Right renal pelvis (tissue), 4 donors: Measurements from ENCODE around the gene SLC4A8. TPM values are rescaled to one million over a fixed set of nuclear protein-coding genes. Genes with fewer than 3 reads are reported as not detected.

ENCODE experiments used
- DNase-seq, 4 donors: peaks; one replicate each; pipeline ENCODE4 v3.0.0-alpha.2; 2013; ENCODE audit warnings: low read depth in 4 of 4, low spot score in 3 of 4, missing footprints in 1 of 4
- polyA plus RNA-seq, 4 donors: library from polyadenylated mRNA; unstranded; fragments of 120-200 nt; gene quantifications; one replicate each; pipeline ENCODE4 v1.2.1, GENCODE V29; 2013; ENCODE audit not compliant: insufficient read length in 4 of 4

The SLC4A8 gene
- polyA plus RNA-seq, 4 donors: 3.2 to 3.8 (median 3.5) TPM

- no peak for DNase-seq
These were observed 96.1 kb downstream of the SLC4A8 start for GRCh38 chr12:51520576-51521325.

- no peak for DNase-seq
These were observed 97.1 kb downstream of the SLC4A8 start for GRCh38 chr12:51521554-51522276.

GRCh38 chr12:51522696-51523095, 98.1 kb downstream of the SLC4A8 start:
- DNase-seq: no peak

DNA sequence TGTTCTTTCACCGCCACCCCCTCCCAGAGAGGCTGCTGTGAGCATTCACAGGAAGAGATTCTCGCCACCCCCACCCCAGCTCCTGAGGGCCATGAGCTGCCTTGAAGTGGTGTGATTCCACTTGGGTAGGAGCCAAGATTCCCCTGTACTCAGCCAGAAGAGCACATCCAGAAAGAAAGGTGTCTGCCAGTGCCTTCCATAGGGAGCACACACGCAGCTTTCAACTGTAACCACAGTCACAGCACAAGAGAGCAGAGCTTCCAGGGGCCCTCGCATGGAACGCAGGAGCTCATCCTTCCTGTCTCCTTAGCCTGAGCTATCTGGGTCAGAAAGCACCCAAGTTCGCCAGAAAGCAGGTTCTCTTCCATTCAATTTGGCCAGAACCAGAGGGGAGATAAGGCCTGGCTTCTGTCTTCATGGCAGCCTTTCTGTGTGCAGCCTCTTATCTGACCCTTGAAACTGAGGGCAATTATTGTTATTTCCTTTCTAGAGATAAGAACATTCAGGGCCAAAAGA, 99.8 kb downstream of the SLC4A8 start:
- no peak for DNase-seq

DNA sequence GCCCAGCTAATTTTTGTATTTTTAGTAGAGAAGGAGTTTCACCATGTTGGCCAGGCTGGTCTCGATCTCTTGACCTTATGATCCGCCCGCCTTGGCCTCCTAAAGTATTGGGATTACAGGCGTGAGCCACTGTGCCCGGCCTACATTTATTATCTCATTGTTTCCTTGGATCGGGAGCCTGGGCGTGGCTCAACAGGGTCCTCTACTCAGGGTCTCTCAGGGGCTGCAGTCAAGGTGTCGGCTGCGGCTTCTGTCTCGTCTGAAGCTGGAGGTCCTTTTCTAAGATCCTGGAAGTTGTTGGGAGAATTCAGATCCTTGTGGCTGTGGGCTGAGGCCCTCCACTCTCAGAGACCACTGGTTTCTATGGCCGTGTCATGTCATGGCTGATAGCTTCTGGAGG, 100.9 kb downstream of the SLC4A8 start:
- no peak for DNase-seq

- no peak for DNase-seq
These were observed 103.3 kb downstream of the SLC4A8 start for GRCh38 chr12:51527966-51528365.

DNA sequence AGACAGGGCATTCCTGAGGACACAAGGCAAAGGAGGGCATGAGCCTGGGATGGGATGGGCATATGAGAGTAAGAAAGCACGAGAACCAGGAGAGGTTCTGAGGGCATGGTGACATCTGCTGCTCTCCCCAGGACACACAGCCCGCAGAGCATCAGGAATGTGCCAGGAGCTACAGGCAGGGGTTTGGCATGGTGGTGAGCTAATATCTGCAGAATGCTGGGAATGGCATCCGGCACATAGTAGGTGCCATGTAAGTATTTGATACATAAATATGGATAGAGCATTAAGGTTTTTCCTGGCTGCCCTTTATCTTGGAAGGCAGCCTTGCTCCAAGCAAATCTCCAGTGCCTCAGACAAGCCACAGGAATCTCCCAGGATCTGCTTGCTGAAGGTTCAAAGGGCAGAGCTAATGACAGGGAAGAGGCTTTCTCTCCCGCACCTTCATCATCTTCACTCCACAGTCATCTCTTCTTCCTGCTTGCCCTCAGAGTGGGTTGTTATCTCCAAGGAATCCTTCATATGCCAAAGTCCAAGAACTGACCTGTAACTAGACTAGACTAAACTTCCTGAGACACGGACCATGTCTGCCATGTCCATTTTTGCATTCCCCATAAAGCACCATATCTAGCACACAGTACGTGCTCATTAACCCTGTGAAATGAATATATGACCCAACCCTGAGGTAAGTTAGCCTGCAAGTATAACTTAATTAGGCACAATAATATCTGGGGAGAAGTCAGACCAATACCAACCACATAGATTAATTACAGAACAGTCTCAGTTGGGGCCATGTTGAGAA, 104.4 kb downstream of the SLC4A8 start:
- no peak for DNase-seq

- DNase-seq: no peak
These were observed 105.0 kb downstream of the SLC4A8 start for GRCh38 chr12:51529651-51529970.

DNA sequence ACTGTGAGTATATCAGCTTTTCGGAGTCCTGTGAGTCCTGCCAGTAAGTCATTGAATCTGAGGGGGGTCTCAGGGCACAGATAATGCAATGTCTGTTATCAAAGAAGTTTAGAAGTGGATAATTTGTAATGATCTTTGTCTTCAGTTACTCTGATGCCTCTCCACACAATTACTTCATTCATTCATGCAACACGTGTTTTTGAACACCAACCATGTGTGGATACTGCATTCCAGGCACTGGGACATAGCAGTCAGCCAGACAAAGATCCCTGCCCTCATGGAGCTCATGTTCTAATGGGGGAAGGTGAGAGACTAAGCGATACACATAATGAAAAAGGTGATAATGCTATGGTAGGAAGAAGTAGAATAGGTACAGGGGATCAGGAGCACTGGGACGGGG, 105.6 kb downstream of the SLC4A8 start:
- no peak for DNase-seq

DNA sequence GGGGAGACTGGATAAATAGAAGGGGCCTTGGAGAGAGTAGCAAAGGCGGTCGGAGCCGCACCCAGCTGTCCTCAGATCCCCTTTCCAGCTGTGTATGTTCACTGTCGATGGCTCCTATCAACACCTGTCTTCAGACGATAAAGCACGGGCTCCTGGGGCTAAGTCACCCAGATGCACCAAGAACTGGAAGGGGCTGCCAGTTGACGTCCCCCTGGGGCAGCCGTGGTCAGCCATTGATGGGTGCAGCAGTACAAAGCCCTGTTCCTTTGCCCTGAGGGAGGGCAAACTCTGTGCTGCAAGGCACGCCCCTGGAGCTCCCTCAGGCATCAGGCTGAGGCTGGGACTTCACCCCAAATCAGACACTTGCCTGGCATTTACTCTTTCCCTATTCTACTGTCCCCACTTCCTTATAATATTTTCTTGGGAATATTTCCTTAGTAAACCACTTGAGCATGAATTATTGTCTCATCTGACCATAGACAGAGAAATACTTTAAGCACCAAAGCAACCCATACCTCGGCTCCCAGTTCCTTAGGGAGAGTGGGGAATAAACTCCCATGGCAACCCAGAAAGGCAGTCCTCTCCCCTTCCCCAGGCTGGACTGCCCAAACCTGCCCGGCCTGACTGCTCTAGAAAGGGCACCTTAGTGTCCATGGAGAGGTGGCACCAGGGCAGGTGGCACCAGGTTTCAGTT, 106.8 kb downstream of the SLC4A8 start:
- DNase-seq: no peak

- DNase-seq: peak; percentile 51 to 73 (median 63)
These were observed 107.4 kb downstream of the SLC4A8 start for GRCh38 chr12:51531978-51532497.

DNA sequence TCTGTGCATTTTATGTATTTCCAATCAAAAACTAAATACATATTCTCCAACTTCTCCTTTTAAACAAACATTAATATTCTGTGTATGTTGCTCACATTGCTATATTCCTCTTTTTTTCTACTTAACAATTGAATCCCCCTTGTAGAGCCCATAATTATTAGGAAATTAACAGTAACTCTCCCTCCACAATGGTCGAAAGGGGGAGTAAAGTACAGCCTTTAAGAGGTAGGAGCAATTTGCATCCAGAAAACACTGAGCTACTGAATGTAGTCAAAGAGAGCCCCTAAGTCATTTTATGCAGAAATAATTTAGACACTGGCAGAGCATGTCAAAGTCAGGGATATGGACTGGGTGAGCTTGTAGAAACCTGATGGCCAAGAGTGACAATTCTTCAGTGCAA, 109.2 kb downstream of the SLC4A8 start:
- DNase-seq: peak in 1 of 4 donors; percentile 4

- no peak for DNase-seq
These were observed 109.8 kb downstream of the SLC4A8 start for GRCh38 chr12:51534216-51535074.

DNA sequence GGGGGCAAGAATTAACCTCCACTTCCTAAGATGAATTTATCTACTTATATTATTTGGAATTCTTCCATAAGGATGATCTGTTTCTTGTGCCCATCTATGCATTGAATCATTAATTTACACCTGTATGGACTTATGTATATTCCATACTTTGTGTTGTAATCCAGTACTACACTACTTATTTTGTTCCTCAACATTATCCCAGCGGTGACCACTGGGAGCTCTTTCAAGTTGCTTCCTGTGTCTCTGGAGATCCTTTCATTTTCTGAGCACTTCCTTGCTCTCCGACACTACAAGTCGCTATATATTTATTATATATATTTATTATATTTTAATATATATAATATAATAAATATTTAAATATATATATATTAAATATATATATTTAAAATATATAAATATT, 111.5 kb downstream of the SLC4A8 start:
- no peak for DNase-seq

- DNase-seq: no peak
These were observed 113.5 kb downstream of the SLC4A8 start for GRCh38 chr12:51538149-51538548.

GRCh38 chr12:51538599-51538998, 114.0 kb downstream of the SLC4A8 start:
- DNase-seq: no peak

DNA sequence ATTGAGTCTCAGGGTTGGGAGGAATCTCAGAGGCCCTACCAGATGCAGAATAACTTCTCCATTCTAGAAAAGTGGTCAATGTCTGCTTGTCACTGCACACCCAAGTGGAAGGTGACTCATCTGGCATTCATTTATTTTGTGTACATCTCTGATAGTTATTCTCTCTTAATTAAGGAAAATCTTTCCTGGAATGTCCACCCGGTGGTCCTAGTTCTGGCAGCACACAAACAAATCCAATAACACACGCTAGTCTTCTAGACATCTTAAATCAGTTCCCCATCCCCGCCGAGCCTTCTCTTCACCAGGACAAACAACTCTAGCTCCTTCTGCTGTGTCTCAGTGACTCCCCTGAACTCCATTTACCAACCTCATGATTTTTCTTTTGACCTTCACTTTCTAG, 116.4 kb downstream of the SLC4A8 start:
- DNase-seq: no peak

DNA sequence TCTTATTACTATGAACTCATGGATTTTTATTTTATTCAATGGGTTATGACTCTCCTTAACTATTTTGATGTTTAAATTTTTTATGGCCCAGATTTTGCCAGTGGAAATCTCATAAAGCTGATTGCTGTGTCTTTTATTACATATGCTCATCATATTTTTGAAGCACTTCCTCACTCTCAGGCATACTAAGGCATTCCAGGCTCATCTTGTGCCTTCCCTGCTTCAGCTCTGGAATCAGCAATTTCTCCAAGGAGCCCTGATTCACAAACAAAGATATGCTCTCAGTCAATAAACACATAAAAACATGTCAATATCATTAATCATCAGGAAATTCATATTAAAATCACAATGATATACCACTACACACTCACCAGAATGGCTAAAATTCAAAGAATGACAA, 121.5 kb downstream of the SLC4A8 start:
- DNase-seq: no peak

- no peak for DNase-seq
These were observed 123.0 kb downstream of the SLC4A8 start for GRCh38 chr12:51547606-51548005.

- no peak for DNase-seq
These were observed 123.6 kb downstream of the SLC4A8 start for GRCh38 chr12:51548241-51548640.
